ENCODE data around the gene ABCA7. TPM values are rescaled to one million over a fixed set of nuclear protein-coding genes. Genes with fewer than 3 reads are reported as not detected.

The ABCA7 gene
- total and polyA plus RNA-seq, 2 of the 8 experiments (the other 6 are each of a cell fraction or from before 2014, with no cell fraction given): 10.4 to 25.6 TPM

- TF ChIP-seq EP300 (IDR thresholded peaks at IDR 0.05; ENCODE audit: borderline replicate concordance in 1 of 2, low read depth in 2 of 2, low read length in 2 of 2): no peak
- no peak for TF ChIP-seq YY1 (IDR thresholded peaks at IDR 0.05; ENCODE audit: low read depth, low read length)
- peak; percentile 84 for TF ChIP-seq CREB1 (IDR thresholded peaks at IDR 0.05)
- TF ChIP-seq SAP30 (IDR thresholded peaks at IDR 0.05; ENCODE audit: insufficient read depth, insufficient replicate concordance, low read length): no peak
- TF ChIP-seq RBBP5 (IDR thresholded peaks at IDR 0.05; ENCODE audit: borderline replicate concordance, low read depth, low read length): 0 out of 2 replicates have a peak, but pooled peaks have one; percentile 22
- TF ChIP-seq KDM1A (IDR thresholded peaks at IDR 0.05; ENCODE audit: borderline replicate concordance, low read length): 0 out of 2 replicates have a peak, but pooled peaks have one; percentile 6
- TF ChIP-seq SRF (IDR thresholded peaks at IDR 0.05; ENCODE audit: low read depth, low read length): no peak
- TF ChIP-seq CTBP2 (IDR thresholded peaks at IDR 0.05; ENCODE audit: borderline replicate concordance, insufficient read depth, insufficient read length, low read length): no peak
- TF ChIP-seq HDAC2 (IDR thresholded peaks at IDR 0.05; ENCODE audit: borderline replicate concordance in 1 of 2, low read depth in 2 of 2, low read length in 2 of 2): peak in 1 of 2 experiments; percentile 69; a peak in 1 of 4 replicates
- peak; percentile 24; the same call in 1 of the 2 replicates for TF ChIP-seq USF2 (IDR thresholded peaks at IDR 0.05; ENCODE audit: low read length)
- TF ChIP-seq, protein P1, sequence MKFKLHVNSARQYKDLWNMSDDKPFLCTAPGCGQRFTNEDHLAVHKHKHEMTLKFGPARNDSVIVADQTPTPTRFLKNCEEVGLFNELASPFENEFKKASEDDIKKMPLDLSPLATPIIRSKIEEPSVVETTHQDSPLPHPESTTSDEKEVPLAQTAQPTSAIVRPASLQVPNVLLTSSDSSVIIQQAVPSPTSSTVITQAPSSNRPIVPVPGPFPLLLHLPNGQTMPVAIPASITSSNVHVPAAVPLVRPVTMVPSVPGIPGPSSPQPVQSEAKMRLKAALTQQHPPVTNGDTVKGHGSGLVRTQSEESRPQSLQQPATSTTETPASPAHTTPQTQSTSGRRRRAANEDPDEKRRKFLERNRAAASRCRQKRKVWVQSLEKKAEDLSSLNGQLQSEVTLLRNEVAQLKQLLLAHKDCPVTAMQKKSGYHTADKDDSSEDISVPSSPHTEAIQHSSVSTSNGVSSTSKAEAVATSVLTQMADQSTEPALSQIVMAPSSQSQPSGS (IDR thresholded peaks at IDR 0.05; ENCODE audit: low read length): peak; percentile 54
- peak; percentile 56 for TF ChIP-seq NRF1 (IDR thresholded peaks at IDR 0.05; ENCODE audit: low read depth, low read length)
- TF ChIP-seq SP4 (IDR thresholded peaks at IDR 0.05; ENCODE audit: low read length): peak; percentile 85; the same call in 1 of the 2 replicates
- TF ChIP-seq SP2 (IDR thresholded peaks at IDR 0.05; ENCODE audit: low read length): peak; percentile 67
- peak in 1 of 2 experiments; percentile 14; a peak in 1 of 4 replicates for TF ChIP-seq RAD21 (IDR thresholded peaks at IDR 0.05 in 1 of 2, conservative IDR thresholded peaks at IDR 0.05 in 1 of 2; ENCODE audit: low read depth in 2 of 2, low read length in 2 of 2)
- TF ChIP-seq, protein P2, sequence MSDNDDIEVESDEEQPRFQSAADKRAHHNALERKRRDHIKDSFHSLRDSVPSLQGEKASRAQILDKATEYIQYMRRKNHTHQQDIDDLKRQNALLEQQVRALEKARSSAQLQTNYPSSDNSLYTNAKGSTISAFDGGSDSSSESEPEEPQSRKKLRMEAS (IDR thresholded peaks at IDR 0.05): peak; percentile 69
These were observed at the start of gene ABCA7 (continued) for GRCh38 chr19:1039646-1040475.
